Left ventricle myocardium inferior (tissue), 1 donor: ENCODE results near the gene PDK4. TPM values are rescaled to one million over a fixed set of nuclear protein-coding genes. Genes with fewer than 3 reads are reported as not detected.

ENCODE experiments used
- DNase-seq: peaks from one replicate; pipeline ENCODE4 v3.0.0-alpha.2; 2020
- H3K27ac ChIP-seq: fragments of 200-600 bp; replicated peaks from 2 replicates; pipeline ENCODE4 v1.8.0; 2021
- H3K27me3 ChIP-seq: fragments of 200-600 bp; 2 replicates; pipeline ENCODE4 v1.8.0; 2021; ENCODE audit warnings: low read depth
- H3K36me3 ChIP-seq: fragments of 200-600 bp; 2 replicates; pipeline ENCODE4 v1.8.0; 2021
- H3K4me1 ChIP-seq: fragments of 200-600 bp; 2 replicates; pipeline ENCODE4 v1.8.0; 2021
- H3K4me3 ChIP-seq: fragments of 200-600 bp; 2 replicates; pipeline ENCODE4 v1.8.0; 2021; ENCODE audit warnings: mild to moderate bottlenecking, moderate library complexity
- H3K9me3 ChIP-seq: fragments of 200-600 bp; replicated peaks from 2 replicates; pipeline ENCODE4 v1.8.0; 2021
- CTCF ChIP-seq: fragments of 200-600 bp; IDR thresholded peaks from 2 replicates; pipeline ENCODE4 v1.8.0; 2021; ENCODE audit warnings: antibody characterized with exemption, mild to moderate bottlenecking, borderline replicate concordance
- intact Hi-C: fragments of 100-400 bp; cut with micrococcal nuclease; formaldehyde crosslinking; loops from one replicate; pipeline ENCODE4 v1.11.0; 2022
- total RNA-seq: library from RNA; stranded (reverse); fragmentation: NEBNext Ultra II Directional; extraction: Animal tissue kit (Norgen Biotek cat#: 25700); gene quantifications from one replicate; pipeline ENCODE4 v1.2.1, GENCODE V29; 2021
- donor health status: DM: no; HTN: yes; CAD: no; lungs with severe emphysema.

The PDK4 gene
- total RNA-seq, 1 donor from 2014 or later, result 325 TPM

GRCh38 chr7:95630702-95631458 is 34.6 kb upstream of the PDK4 start:
- Histone ChIP-seq H3K9me3 (no peaks in the 10 kb centered on the region), H3K36me3 (no peaks in the 10 kb centered on the region), H3K27me3 (no peaks in the 10 kb centered on the region), H3K27ac (peak overlapping the region; percentile 89), H3K4me3 (no peak overlapping the region), H3K4me1 (peaks cover 26% of the 10 kb centered on the region)
- no peak for TF ChIP-seq CTCF
- intact Hi-C loops, result no loop called here
- DNase-seq, result no peak

- no peaks in the 10 kb centered on the region for H3K27me3 ChIP-seq
- no peak overlapping the region for H3K4me3 ChIP-seq
- no peaks in the 10 kb centered on the region for H3K9me3 ChIP-seq
- intact Hi-C loops, result no loop called here
- peak; percentile 35 for TF ChIP-seq CTCF
- no peaks in the 10 kb centered on the region for H3K36me3 ChIP-seq
- peak overlapping the region; percentile 89 for H3K27ac ChIP-seq
- H3K4me1 ChIP-seq, result peaks cover 26% of the 10 kb centered on the region
- no peak for DNase-seq
These were observed 32.6 kb upstream of the PDK4 start for GRCh38 chr7:95628831-95629439.

- no peak for DNase-seq
- intact Hi-C loops, result no loop called here
- Histone ChIP-seq H3K9me3 (no peaks in the 10 kb centered on the region), H3K27me3 (no peaks in the 10 kb centered on the region), H3K4me1 (peaks cover 10% of the 10 kb centered on the region), H3K27ac (no peak overlapping the region), H3K36me3 (no peaks in the 10 kb centered on the region), H3K4me3 (no peak overlapping the region)
- TF ChIP-seq CTCF, result no peak
These were observed 27.5 kb upstream of the PDK4 start for GRCh38 chr7:95623788-95624187.

- H3K36me3 ChIP-seq, result no peaks in the 10 kb centered on the region
- H3K27ac ChIP-seq, result no peak overlapping the region
- H3K4me1 ChIP-seq, result peaks cover under 1% of the 10 kb centered on the region
- intact Hi-C loops, result no loop called here
- TF ChIP-seq CTCF, result no peak
- no peak overlapping the region for H3K4me3 ChIP-seq
- no peak for DNase-seq
- peaks cover 4% of the 10 kb centered on the region for H3K9me3 ChIP-seq
- H3K27me3 ChIP-seq, result no peaks in the 10 kb centered on the region
These were observed 26.5 kb upstream of the PDK4 start for GRCh38 chr7:95622859-95623258.

GRCh38 chr7:95622001-95622549 is 25.8 kb upstream of the PDK4 start:
- Histone ChIP-seq H3K4me3 (no peak overlapping the region), H3K4me1 (no peaks in the 10 kb centered on the region), H3K9me3 (peaks cover 11% of the 10 kb centered on the region), H3K27ac (no peak overlapping the region), H3K27me3 (no peaks in the 10 kb centered on the region), H3K36me3 (no peaks in the 10 kb centered on the region)
- DNase-seq, result no peak
- no peak for TF ChIP-seq CTCF
- intact Hi-C loops, result no loop called here
